ENCODE measurements around the gene ICE2. TPM values are rescaled to one million over a fixed set of nuclear protein-coding genes. Genes with fewer than 3 reads are reported as not detected.

The ICE2 gene
- total RNA-seq, 1 donor from 2014 or later = 49.9 TPM

GRCh38 chr15:60420203-60420716, 58.7 kb downstream of the ICE2 start:
- DNase-seq (no peak), ATAC-seq (no peak)
- peaks cover 10% of the 10 kb centered on the region for H3K4me1 ChIP-seq
- no peaks in the 10 kb centered on the region for H3K27me3 ChIP-seq
- H3K4me3 ChIP-seq = no peak overlapping the region
- TF ChIP-seq CTCF (IDR thresholded peaks at IDR 0.05) = no peak
- no peaks in the 10 kb centered on the region for H3K9me3 ChIP-seq
- intact Hi-C loops (cut with DNase I) = no loop called here
- no peak overlapping the region for H3K27ac ChIP-seq
- H3K36me3 ChIP-seq = peaks cover 8% of the 10 kb centered on the region

GRCh38 chr15:60419753-60420152, 59.2 kb downstream of the ICE2 start:
- H3K4me3 ChIP-seq = no peak overlapping the region
- H3K36me3 ChIP-seq = peaks cover 8% of the 10 kb centered on the region
- no peak for TF ChIP-seq CTCF (IDR thresholded peaks at IDR 0.05)
- ATAC-seq (peak; percentile 68), DNase-seq (no peak)
- no peaks in the 10 kb centered on the region for H3K27me3 ChIP-seq
- no peak overlapping the region for H3K27ac ChIP-seq
- H3K4me1 ChIP-seq = peaks cover 10% of the 10 kb centered on the region
- intact Hi-C loops (cut with DNase I) = no loop called here
- no peaks in the 10 kb centered on the region for H3K9me3 ChIP-seq

GRCh38 chr15:60418096-60418495, 60.8 kb downstream of the ICE2 start:
- peaks cover 8% of the 10 kb centered on the region for H3K36me3 ChIP-seq
- H3K4me3 ChIP-seq = no peak overlapping the region
- intact Hi-C loops (cut with DNase I) = no loop called here
- H3K9me3 ChIP-seq = no peaks in the 10 kb centered on the region
- ATAC-seq = peak; percentile 55
- H3K27me3 ChIP-seq = no peaks in the 10 kb centered on the region
- peaks cover 4% of the 10 kb centered on the region for H3K4me1 ChIP-seq
- H3K27ac ChIP-seq = no peak overlapping the region
- no peak for DNase-seq
- no peak for TF ChIP-seq CTCF (IDR thresholded peaks at IDR 0.05)

GRCh38 chr15:60417112-60417511, 61.8 kb downstream of the ICE2 start:
- H3K27me3 ChIP-seq = no peaks in the 10 kb centered on the region
- TF ChIP-seq CTCF (IDR thresholded peaks at IDR 0.05) = no peak
- intact Hi-C loops (cut with DNase I) = no loop called here
- no peak overlapping the region for H3K27ac ChIP-seq
- H3K9me3 ChIP-seq = no peaks in the 10 kb centered on the region
- ATAC-seq (no peak), DNase-seq (no peak)
- H3K4me1 ChIP-seq = peaks cover 4% of the 10 kb centered on the region
- peaks cover 4% of the 10 kb centered on the region for H3K36me3 ChIP-seq
- H3K4me3 ChIP-seq = no peak overlapping the region

GRCh38 chr15:60416484-60416883, 62.5 kb downstream of the ICE2 start:
- H3K4me1 ChIP-seq = peaks cover under 1% of the 10 kb centered on the region
- H3K27me3 ChIP-seq = no peaks in the 10 kb centered on the region
- no peak for TF ChIP-seq CTCF (IDR thresholded peaks at IDR 0.05)
- intact Hi-C loops (cut with DNase I) = no loop called here
- no peaks in the 10 kb centered on the region for H3K36me3 ChIP-seq
- H3K27ac ChIP-seq = no peak overlapping the region
- no peaks in the 10 kb centered on the region for H3K9me3 ChIP-seq
- no peak overlapping the region for H3K4me3 ChIP-seq
- ATAC-seq (peak; percentile 36), DNase-seq (no peak)
